HFFc6 (cell line): ENCODE measurements around the gene ATP4A. TPM values are rescaled to one million over a fixed set of nuclear protein-coding genes. Genes with fewer than 3 reads are reported as not detected.

ENCODE experiments used
- DNase-seq: peaks from one replicate; pipeline ENCODE4 v3.0.0-alpha.2; 2018
- H3K27ac Mint-ChIP-seq: 2 replicates; pipeline ENCODE4 v1.8.0; 2020; ENCODE audit warnings: mild to moderate bottlenecking, mixed read lengths
- H3K27me3 Mint-ChIP-seq: 2 replicates; pipeline ENCODE4 v1.8.0; 2021; ENCODE audit warnings: mild to moderate bottlenecking, moderate library complexity, mixed read lengths; ENCODE audit not compliant: insufficient read depth
- H3K36me3 Mint-ChIP-seq: 2 replicates; pipeline ENCODE4 v1.8.0; 2021; ENCODE audit warnings: low read depth, mixed read lengths
- H3K4me1 Mint-ChIP-seq: 2 replicates; pipeline ENCODE4 v1.8.0; 2020; ENCODE audit warnings: low read depth, mixed read lengths
- H3K4me3 Mint-ChIP-seq: 2 replicates; pipeline ENCODE4 v1.8.0; 2020; ENCODE audit warnings: mild to moderate bottlenecking, moderate library complexity, mixed read lengths
- H3K9me3 Mint-ChIP-seq: 2 replicates; pipeline ENCODE4 v1.8.0; 2020; ENCODE audit warnings: mild to moderate bottlenecking, mixed read lengths
- CTCF ChIP-seq: fragments of 200-600 bp; sonication (generic); IDR thresholded peaks from 2 replicates; pipeline ENCODE4 v1.5.0; 2021; ENCODE audit warnings: antibody characterized with exemption, mild to moderate bottlenecking
- long read RNA-seq: library from polyadenylated mRNA; unstranded; transcript quantifications from one replicate; pipeline ENCODE4 v2.0.0, GENCODE V29; 2019
- total RNA-seq, 6 experiments: library from RNA; stranded (reverse); fragmentation: NEBNext Ultra II Directional; extraction: Animal tissue kit (Norgen Biotek cat#: 25700); gene quantifications; 2 replicates in 1 of 6; 3 replicates in 5 of 6; pipeline ENCODE4 v1.2.3, GENCODE V29; 2021

ATP4A gene
- total RNA-seq = not detected
- long read RNA-seq = 0 reads

- Mint-ChIP-seq H3K4me3 (no peak within 1 kb of the TSS), H3K27ac (no peak within 1 kb of the TSS), H3K27me3 (peaks cover 47% of the 10 kb centered on the region), H3K9me3 (no peaks in the 10 kb centered on the region), H3K36me3 (no peaks in the 10 kb centered on the region), H3K4me1 (no peaks in the 10 kb centered on the region)
- no peak for TF ChIP-seq CTCF
- no peak for DNase-seq
These were observed at the start of gene ATP4A for GRCh38 chr19:35563207-35563829. Gene ATP4A, minus strand, starts transcription at chr19:35563658. Its CDS starts 29 bp downstream, at chr19:35563629.

GRCh38 chr19:35612559-35613321 is 49.3 kb upstream of the ATP4A start, which contains the start of gene HAUS5:
Gene HAUS5, plus strand, starts transcription at chr19:35612735. Its CDS starts 60 bp downstream, at chr19:35612795.
- Mint-ChIP-seq H3K4me3 (peak within 1 kb of the TSS; percentile 87), H3K27ac (peak within 1 kb of the TSS; percentile 66), H3K9me3 (peaks cover 12% of the 10 kb centered on the region), H3K4me1 (no peaks in the 10 kb centered on the region), H3K36me3 (peaks cover 8% of the 10 kb centered on the region), H3K27me3 (peaks cover 10% of the 10 kb centered on the region; the same call in 1 of the 2 replicates)
- DNase-seq = peak; percentile 83
- no peak for TF ChIP-seq CTCF

- Mint-ChIP-seq H3K4me3 (peak overlapping the region; percentile 87), H3K4me1 (no peaks in the 10 kb centered on the region), H3K9me3 (peaks cover 17% of the 10 kb centered on the region), H3K36me3 (peaks cover 8% of the 10 kb centered on the region), H3K27ac (no peak overlapping the region), H3K27me3 (peaks cover 10% of the 10 kb centered on the region; the same call in 1 of the 2 replicates)
- DNase-seq = no peak
- no peak for TF ChIP-seq CTCF
These were observed 48.7 kb upstream of the ATP4A start for GRCh38 chr19:35612224-35612558.

- Mint-ChIP-seq H3K9me3 (peaks cover 24% of the 10 kb centered on the region), H3K4me1 (peaks cover 3% of the 10 kb centered on the region)
These were observed 46.4 kb upstream of the ATP4A start for GRCh38 chr19:35609851-35610353.

GRCh38 chr19:35608251-35608650 is 44.8 kb upstream of the ATP4A start:
- Mint-ChIP-seq H3K4me3 (no peak overlapping the region), H3K9me3 (peaks cover 24% of the 10 kb centered on the region), H3K27me3 (peaks cover 12% of the 10 kb centered on the region), H3K4me1 (peaks cover 8% of the 10 kb centered on the region), H3K27ac (no peak overlapping the region), H3K36me3 (peaks cover 8% of the 10 kb centered on the region)
- no peak for DNase-seq
- TF ChIP-seq CTCF = no peak

More at GRCh38 chr19:35609851-35610353, 46.4 kb upstream of the ATP4A start:
- TF ChIP-seq CTCF = no peak
- no peak overlapping the region for H3K4me3 Mint-ChIP-seq
- H3K27me3 Mint-ChIP-seq = peaks cover 12% of the 10 kb centered on the region; the same call in 1 of the 2 replicates
- no peak for DNase-seq
- peaks cover 8% of the 10 kb centered on the region for H3K36me3 Mint-ChIP-seq
- no peak overlapping the region for H3K27ac Mint-ChIP-seq
